CD4-positive, alpha-beta T cell treated with Interferon alpha-2 for 1 hour (primary cell): ENCODE data around the gene TSPAN32.

Source experiments
- DNase-seq, 2 donors: peaks; one replicate each; pipeline ENCODE4 v3.0.0-alpha.2; 2020 to 2022

Gene TSPAN32

GRCh38 chr11:2304506-2305139 lies 2.8 kb downstream of the TSPAN32 start:
- no peak for DNase-seq

DNA sequence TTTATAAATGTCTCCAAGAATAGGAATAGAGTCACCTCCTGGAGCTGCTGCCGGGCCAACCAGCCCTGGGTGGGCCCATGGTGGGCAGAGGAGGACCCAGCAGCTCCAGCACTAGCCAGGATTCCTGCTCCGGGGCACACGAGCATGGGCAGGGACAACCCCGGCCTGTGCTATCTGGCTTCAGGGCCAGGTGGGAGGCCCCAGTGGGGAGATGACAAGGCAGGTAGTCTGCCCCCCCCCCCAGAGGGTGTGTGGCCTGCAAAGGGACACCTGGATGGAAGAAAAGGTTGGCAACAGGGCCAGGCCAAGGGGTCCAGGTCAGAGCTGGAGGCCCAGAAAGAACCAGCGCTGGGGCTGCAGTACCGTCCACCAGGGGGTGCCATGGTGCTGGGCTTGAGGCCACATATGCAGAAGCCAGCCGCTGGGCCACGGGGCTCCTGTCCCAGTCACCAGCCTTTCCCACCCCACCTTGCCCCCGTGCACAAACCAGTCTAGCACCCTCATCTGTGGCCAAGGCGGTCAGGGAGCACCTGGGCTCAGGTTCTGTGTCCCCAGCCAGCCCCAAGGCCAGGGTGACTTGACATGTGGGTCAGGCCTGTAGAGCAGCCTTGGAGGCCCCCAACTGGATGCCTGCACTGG lies 3.4 kb downstream of the TSPAN32 start:
- DNase-seq, result peak; percentile 79 to 82

DNA sequence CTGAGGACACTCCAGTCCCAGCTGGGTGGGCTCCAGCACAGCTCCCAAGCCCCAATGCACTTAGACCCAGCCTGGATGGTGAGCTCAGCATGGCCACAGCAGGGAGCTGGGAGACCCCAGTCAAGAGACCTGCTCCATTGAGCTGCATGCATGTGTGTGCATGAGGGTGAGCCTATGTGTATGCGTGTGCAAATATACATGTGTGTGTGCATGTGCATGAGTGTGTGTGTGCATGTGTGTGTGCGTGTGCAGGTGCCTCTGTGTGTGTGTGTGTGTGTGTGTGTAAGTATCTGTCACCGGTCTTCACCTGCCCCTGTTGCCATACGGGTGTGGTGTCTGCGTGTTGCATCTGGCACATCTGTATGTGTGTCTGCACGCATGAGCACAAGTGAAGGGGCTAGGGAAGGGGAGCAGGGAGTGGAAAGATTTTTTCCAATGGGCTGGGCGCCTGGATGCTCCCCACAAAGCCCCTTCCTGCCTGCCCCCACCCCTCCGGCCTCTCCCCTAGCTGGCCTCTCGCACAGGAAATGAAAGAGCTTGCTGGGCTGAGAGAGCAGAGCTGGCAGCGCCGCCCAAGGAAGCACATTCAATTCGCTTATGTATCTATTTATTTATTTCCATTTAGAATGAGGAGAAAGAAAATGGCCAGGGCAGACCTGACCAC lies 4.1 kb downstream of the TSPAN32 start:
- DNase-seq, result peak in 1 of 2 donors; percentile 29

GRCh38 chr11:2306452-2306823 lies 4.6 kb downstream of the TSPAN32 start:
- DNase-seq, result no peak

- DNase-seq, result no peak
Observed at GRCh38 chr11:2306877-2307500, 5.2 kb downstream of the TSPAN32 start.

DNA sequence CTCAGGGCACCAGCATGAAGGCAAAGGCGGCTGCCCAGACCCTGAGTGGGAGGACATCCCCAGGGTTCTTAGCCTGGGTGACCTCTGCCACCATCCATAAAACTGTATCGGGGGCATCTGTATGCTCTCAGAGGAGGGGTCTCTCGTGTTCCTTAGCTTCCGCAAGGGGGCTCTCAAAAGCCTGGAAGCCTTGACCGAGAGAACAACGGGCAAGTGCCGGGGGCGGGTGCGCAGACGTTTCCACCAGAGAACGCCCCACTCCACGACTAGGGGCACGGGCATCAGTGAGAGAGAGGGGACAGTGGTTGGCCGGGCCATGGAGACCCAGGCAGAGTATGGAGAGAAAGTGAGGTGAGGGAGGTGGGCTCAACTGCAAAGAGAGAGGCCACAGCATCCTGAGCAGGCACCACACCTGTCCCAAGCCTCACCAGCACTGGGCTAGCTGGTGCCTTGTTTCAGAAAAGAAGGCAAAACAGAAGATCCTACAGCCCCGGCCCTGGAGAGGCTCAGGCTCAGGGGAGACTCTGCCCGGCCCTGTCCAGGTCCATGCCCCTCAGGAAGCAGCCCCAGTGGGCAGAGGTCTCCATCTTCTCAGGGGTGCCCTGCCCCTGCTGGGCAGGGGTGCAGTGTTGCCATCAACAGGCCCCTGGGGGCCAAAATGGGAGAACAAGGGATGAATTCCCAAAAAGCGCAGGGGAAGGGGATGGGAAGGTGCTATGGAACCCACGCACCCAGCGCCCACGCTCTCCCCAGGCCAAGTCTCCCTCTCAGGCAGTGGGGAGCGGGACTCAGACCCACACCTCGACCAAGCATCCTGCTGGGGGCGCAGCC lies 5.9 kb downstream of the TSPAN32 start:
- DNase-seq, result no peak

DNA sequence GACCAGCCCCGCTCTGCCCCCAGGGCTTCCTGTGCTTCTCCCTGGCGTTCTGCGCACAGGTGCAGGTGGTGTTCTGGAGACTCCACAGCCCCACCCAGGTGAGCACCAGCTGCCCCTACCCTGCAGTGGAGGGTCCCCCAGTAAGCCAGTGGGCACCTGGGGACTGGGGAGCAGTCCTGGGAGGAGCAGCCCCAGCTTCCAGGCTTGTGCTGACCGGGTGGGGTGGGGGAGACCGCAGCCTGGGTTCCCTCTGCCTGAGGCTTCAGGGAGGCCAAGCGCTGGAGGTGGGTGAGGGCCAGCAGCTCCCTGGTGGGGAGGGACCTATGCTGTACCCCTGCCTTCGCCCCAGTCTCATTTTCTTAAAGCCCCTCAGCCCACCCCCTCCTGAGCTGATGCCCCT lies 6.9 kb downstream of the TSPAN32 start:
- no peak for DNase-seq

DNA sequence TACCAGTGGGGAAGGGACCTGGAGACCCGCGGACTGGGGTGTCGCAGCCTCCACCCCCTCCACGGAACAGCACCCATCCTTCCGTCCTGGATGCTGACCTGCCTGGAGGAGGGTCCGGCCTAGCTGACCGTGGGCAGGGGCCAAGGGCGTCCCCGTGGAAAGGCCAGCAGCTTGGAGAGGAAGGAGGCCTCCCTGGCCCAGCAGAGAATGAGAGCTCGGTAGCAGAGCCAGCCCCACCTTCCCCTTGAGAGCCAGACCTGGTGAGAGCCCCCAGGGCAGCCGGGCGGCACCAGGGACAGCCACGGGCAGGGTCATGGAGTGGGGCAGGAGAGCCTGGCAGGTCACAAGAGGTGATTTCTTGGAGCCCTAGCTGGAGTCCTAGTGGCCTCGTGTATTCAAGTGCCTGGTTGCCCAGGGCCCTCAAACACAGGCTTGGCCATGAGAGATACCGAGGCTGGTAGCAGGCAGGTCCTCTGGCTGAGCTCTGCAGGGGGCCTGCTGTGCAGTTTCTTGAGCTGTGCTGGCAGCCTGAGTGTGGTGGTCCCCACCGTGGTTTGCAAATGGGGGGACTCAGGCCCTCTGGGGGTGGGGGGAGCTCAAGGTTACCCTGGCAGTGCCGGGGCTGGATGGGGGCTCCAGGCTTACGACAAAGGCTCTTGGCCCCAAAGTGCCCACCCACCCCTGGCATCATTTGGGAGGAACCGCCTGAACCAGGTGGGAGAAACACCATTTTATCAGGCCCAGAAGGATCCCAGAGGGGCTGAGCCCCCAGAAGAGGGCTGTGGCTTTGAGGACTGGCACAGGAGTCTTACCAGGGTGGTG lies 7.6 kb downstream of the TSPAN32 start:
- no peak for DNase-seq

DNA sequence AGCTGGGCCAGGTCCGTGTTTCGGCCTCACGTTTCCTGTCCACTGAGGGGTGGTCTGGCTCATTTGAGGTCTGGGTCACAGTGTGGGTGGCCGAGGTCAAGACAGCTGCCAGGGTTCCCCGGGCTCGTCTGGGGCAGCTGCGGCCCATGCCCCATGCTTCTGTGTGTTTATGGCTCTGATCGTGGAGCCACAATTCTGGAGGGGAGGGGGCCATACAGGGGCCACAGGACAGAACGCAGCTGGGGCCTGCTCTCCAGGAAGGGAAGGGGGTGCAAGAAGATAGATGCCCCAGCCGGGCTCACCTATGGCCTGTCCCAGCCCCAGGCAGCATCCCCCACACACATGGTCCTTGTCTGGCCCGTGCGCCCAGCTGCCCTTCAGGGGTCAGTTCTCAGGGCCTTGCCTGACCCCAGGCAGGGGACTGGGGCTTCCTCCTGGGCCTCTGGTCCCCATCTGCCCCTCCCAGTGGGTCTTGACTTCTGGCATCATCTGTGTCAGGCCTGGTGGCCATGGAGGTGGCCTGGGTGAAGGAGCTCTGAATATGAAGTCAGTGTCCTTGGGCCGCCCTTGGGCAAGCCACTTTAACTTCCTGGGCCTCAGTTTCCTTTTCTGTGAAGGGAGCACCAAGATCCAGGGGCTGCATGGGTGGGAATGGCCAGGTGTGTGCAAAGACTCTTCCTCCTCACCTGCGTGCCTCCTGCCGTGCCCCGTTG lies 8.4 kb downstream of the TSPAN32 start:
- no peak for DNase-seq

DNA sequence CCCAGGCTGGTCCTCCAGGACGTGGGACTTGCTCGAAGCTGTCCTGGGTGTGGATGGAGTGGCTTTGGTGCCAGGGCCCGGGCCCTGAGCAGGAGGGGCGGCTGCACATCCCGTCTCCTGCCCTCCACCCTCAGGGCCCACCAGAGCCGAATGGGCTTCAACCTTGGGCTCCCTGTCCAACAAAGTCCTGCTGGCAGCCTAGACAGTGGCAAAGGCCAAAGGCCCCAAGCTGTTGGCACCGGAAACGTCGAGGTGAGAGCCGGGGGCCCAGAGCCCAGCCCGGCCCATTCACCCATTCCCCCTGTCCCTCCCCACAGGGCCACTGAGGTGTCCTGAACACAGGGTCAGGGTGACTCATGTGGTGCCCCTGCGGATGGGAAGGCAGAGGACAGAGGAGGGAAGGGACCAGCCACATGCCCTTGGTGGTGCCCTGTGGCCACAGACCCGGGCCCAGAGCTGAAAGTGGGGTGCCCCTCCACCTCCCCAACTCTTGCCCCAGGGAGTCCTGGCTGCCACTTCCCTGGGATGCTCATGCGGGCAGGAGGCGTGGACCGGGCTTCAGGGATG lies 9.1 kb downstream of the TSPAN32 start:
- DNase-seq, result no peak

DNA sequence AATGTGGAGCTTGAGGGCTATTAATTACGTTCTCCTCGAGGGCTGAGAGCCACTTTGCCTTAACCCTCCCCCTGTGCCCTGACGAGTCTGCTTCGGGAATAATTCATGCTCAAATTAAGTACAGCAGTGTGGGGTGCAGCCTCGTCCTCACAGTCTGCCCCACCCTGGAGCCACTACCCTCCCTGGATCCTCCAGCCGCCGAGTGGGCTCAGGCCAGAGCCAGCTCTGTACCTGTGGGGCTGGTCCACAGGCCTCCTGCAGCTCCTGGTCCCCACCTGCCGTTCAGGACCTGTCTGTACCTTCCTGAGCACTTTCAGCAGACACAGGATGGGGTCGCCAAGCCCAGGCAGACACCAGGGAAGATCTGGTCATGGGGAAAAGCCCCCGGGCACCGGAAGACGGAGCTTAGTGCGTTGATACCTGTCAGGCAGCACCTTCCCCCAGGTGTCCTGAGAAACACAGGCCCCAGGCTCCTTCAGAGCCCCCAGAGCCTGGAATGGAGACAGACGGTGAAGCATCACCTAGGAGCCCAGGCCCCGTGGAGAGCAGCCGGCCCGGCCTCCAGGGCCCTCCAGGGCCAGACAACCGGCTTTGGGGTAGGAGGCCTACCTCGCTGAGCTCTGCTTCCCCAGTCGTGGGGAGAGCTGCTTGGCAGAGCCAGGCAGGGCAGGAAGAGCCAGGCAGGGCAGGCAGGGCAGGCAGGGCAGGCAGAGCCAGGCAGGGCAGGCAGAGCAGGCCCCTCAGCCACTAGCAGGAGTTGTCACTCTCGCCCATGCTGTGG lies 9.7 kb downstream of the TSPAN32 start:
- DNase-seq, result no peak

DNA sequence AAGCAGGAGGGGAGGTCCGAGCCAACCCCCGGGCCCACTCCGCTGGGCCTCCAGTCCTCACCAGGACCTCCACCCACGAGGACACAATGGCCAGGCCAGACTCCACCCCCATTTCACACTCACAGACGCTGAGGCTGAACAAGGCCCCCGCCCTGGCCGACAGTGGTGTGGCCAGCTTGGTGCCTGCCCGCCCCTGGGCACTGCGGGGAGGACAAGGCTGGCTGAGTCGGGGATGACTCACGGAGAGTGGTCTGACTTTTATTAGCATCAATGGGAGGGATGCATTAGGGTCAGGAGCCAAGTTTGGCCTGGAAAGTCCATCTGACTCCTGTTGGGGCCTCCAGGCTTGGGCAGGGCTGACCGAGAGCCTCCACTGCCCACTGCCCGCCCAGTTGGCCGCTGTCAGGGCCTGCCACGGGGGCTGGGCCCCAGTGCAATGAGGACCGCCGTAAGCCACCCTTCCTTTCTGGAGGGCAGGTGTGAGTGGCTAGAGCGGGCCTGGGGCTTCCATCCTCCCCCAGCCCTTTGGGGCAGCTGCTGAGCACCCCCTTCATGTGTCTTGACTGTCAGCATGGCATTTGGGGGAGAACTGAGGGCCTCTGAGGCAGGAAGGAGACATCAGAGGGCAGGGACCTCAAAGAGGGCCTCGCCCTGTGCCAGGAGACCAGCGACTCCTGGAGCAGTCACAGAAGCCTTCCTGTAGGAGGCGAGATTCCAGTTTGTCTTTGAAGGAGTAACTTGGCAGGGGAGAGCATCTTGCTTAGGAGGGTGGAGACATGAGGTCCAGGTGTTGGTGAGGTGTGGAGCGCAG lies 10.6 kb downstream of the TSPAN32 start:
- no peak for DNase-seq

DNA sequence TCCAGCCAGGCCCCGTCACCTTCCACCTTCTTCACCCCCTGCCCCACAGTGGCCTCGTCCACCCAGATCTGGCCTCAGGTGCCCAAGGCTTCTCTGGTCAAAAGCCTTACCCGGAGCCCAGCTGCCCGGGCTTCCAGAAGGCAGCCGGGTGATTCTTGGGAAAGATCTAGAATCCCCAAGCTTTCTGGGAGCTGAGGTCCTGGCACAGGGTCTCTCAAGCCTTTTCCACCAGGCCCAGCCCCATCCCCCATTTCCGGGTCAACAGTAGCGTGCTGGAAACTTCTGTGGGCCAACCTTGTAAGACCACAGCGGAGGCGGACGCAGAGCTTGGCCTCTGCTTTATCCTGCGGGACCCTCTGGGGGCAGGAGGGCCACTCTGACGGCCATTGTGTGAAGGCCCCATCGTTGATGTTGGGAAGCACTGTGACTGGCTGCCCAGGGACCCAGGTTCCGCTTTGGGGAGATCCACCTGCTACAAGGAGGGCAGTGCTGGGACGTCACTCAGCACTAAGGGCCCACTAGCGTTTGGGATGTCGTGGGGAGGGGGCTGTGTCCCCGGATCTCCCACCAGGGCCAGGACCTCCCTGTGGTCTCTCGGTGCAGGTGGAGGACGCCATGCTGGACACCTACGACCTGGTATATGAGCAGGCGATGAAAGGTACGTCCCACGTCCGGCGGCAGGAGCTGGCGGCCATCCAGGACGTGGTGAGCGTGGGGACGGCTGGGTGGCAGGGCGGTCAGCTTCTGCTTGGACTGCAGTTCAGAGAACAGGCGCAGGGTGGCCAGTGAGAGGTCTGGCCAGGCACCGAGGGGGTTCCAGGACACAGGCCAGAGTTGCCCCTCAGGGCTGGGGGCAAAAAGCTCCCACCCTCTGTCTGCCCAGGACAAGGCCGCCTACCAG lies 11.5 kb downstream of the TSPAN32 start:
- DNase-seq, result no peak

DNA sequence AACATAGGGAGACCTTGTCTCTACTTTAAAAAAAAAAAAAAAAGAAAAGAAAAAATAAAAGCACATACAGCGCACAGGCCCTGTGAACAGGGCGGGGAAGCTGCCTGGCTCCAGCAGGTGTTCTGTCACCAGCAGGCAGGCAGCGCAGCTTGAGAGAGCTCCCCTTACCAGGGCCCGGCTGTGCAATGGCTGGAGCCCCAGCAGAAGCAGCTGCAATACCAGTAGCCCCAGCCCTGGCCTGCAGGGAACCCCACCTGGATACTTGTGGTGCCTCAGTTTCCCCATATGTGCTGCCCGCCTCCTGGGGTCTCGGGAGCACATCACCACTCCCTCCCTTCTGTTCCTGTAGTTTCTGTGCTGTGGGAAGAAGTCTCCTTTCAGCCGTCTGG lies 12.3 kb downstream of the TSPAN32 start:
- no peak for DNase-seq

DNA sequence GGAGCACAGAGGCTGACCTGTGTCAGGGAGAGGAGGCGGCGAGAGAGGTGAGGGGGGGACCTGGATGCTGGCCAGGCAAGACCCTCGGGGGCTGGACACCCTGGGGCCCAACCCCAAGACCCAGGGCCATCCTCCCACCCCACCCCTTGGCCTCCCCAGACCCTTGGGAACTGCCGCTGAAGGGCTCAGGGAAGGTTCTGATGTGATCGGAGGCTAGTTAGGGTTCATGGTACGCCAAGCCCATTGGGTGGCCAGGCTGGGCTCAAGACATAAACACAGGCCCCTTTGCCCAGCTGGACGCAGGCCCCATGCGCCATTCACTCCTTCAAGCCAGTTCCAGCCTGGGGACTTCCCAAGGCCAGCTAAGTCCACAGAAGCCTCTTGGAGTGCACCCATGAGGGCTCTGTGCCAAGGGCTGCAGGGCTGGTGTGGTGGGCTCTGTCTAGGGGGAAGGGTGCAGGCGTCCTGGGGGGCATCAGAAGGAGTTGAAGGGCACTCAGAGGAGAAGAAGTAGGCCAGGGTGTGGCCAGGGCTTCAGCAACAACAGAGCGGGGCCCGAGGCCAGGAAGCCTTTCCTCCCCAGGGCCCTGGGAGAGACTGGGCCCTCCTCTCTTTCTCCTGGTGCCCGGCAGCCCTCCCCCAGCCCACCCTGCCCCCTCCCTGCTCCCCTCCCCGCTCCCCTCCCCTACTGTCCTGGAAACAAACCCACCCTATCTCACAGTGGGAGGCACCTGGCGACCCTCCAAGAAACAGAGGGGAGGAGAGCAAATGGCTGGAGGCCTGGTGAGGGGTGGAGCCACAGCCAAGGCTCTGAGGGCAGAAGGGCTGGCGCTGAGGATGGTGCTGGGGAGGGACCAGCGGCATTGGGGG lies 12.9 kb downstream of the TSPAN32 start:
- no peak for DNase-seq

GRCh38 chr11:2315395-2316168 lies 13.8 kb downstream of the TSPAN32 start:
- no peak for DNase-seq
